GM21447 (cell line): ENCODE results near the gene ITGA3.

Experiments
- ATAC-seq: cut with Tn5 transposase; IDR thresholded peaks from one replicate; pipeline ENCODE4 v1.9.1; 2021; ENCODE audit not compliant: unreplicated experiment

Gene ITGA3

GRCh38 chr17:50106393-50107131 lies 50.7 kb downstream of the ITGA3 start:
- no peak for ATAC-seq

GRCh38 chr17:50107790-50108414 lies 52.0 kb downstream of the ITGA3 start:
- ATAC-seq = no peak

GRCh38 chr17:50108556-50108955 lies 52.6 kb downstream of the ITGA3 start:
- no peak for ATAC-seq

GRCh38 chr17:50109207-50109606 lies 53.3 kb downstream of the ITGA3 start:
- no peak for ATAC-seq

- no peak for ATAC-seq
These were observed 53.9 kb downstream of the ITGA3 start for GRCh38 chr17:50109785-50110184.

- ATAC-seq = no peak
These were observed 54.9 kb downstream of the ITGA3 start for GRCh38 chr17:50110591-50111349.

DNA sequence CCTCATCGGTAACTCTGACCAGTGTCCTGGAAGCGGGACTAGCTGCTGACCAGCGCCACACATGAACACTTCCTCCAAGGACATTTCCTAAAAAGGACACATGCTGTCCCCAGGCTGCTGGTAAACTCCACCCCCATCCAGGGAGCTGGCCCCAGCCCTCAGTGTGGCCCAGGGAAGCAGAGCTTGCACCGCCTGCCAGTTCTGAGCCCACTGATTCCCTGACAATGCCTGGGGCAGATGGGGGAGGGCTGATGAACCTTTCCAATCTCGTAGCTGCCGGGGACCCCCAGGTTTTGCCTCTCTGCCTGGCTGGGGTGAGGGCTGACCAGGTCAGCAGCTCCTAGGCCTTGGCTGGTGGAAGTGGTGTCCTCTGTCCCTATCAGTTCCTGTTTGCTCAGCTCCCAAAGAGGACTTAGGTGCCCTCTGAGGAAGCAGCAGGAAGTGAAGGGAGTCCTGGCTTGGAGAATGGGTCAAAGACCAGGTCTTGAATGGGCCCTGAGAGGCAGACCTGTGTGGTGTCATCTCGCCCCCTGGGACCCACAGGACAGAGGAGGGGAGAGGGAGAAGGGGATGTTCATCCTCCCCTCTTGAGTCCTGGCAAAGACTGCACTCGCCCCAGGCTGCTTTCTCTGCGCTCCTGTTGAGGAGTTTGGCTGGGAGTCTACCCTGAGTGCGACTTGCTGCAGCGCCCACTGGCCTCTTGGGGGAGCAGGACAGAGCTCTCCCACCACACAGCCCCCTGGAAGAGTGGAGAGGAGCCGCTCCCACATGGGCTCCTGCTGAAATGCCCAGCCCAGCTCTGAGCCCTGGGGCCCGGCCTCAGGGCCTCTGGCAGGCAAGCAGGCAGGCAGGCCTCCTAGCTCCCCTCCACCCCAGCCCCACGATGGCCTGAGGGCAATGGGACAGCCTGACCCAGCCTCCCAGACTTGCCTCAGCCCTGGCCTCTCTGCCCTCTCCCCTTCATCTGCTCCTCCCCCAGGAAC lies 56.1 kb downstream of the ITGA3 start:
- no peak for ATAC-seq

DNA sequence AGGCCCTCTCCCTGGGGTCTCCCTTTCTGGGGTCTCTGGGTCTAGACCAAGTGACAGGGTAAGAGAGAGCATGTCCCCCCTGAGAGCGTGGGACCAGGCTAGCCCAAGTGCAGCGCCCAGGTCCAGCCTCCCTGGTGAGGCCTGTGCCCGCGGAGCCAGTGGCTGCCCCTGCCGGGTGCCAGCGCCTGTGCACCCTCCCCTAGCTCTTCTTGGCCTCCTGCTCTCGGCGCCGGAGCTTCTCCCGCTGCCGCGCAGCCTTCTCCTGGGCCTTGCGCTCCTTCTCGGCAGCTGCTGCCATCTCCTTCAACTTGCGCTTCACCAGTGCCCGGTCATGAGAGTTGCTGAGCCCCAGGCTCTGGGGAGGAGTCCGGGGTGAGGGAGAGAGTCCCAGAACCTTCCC lies 56.8 kb downstream of the ITGA3 start:
- ATAC-seq = no peak

DNA sequence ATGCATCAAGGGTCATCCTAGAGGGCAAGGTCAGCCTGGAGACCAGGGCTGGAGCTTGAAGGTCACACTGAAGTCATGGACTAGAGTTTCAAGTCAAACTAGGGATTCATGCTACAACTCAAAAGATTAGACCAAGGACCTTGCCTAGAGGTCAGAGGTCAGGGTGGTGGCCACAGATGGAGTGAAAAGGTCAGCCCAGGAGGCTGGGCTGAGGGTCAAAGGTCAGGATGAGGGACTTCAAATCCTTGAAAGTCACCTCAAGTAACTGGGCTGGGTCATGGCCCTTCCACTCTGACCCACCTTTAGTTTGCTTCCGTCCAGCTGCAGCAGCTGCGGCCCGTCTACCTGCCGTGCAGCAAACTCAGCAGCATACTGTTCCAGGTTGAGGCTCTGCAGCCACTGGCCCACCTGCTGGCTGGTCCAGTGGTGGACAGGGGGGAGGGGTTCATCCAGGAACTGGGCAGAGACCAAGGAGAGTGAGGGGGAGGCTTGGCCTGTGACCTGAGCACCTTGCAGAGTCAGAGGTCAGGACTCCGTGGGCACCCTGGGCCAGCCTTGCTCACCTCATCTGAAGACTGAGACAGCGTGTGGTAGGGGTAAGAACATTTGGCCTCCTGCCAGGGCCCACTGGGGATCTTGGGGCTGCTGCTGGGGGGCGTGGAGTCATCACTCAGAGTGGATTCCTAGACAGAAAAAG lies 57.9 kb downstream of the ITGA3 start:
- no peak for ATAC-seq

- ATAC-seq = no peak
These were observed 58.5 kb downstream of the ITGA3 start for GRCh38 chr17:50114401-50114800.

- ATAC-seq = no peak
These were observed 59.0 kb downstream of the ITGA3 start for GRCh38 chr17:50114849-50115357.

GRCh38 chr17:50115756-50116155 lies 59.8 kb downstream of the ITGA3 start:
- no peak for ATAC-seq

GRCh38 chr17:50117202-50118051 lies 61.5 kb downstream of the ITGA3 start:
- ATAC-seq = no peak

DNA sequence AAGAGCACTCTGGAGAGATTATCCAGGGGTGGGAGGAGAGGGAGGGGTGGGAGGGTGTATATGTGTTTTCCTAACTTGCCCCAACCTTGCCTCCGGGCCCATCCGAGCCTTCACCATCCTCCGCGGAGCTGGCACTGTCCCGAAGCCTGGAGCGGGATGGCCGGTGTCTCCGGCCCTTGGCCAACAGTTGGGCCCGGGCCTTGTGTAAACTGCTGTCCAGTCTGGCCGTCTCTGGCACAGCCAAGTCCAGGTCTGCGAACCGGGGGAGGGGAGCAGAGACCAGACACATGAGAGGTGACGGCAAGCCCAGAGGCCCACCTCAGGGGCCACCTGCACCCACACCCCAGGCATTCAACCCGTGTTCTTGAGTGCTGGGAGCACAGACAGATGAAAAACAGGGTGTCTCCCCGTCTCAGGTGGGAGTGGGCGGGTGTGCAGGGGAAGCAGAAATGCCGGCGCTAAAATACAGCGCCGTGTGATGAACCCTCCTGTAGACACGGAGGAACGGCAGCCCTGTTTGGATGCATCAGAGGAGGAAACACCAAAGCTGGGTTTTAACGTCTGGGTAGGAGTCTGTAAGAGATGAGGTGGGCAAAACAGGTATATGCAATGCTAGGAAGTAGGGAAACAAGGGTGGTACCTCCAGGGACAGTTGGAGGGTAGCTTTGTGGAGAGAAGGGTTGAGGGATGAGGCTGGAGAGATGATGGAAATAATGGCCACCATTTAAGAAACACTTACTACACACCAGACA lies 62.3 kb downstream of the ITGA3 start:
- no peak for ATAC-seq

- no peak for ATAC-seq
These were observed 62.9 kb downstream of the ITGA3 start for GRCh38 chr17:50118828-50119218.

- no peak for ATAC-seq
These were observed 64.8 kb downstream of the ITGA3 start for GRCh38 chr17:50120475-50121253.

- ATAC-seq = no peak
These were observed 67.0 kb downstream of the ITGA3 start for GRCh38 chr17:50122945-50123344.
